Stimulated activated CD8-positive, alpha-beta memory T cell treated with anti-CD3 and anti-CD28 coated beads, Interleukin-7, amount 100 ng/mL, for 1 hour (primary cell): ENCODE measurements around the gene SNRNP70.
"Not testable (repeated sequence)": the region's sequence is repeated elsewhere in the genome, so short reads cannot be mapped to it uniquely, and the experiment has no call there.

ENCODE experiments used
- DNase-seq, 2 donors: peaks; one replicate each; pipeline ENCODE4 v3.0.0-alpha.2; 2020; ENCODE audit warnings: low read depth in 2 of 2

Gene SNRNP70

GRCh38 chr19:49145573-49146407, 60.5 kb downstream of the SNRNP70 start:
- DNase-seq = peak; percentile 55 to 70

- DNase-seq = not testable (repeated sequence)
Observed at GRCh38 chr19:49146408-49146770, 61.1 kb downstream of the SNRNP70 start.

GRCh38 chr19:49148044-49148682, 62.9 kb downstream of the SNRNP70 start:
- no peak for DNase-seq

GRCh38 chr19:49148784-49149651, 63.8 kb downstream of the SNRNP70 start:
- DNase-seq = peak in 1 of 2 donors; percentile 61

GRCh38 chr19:49149652-49150105, 64.4 kb downstream of the SNRNP70 start:
- DNase-seq = no peak

GRCh38 chr19:49150106-49150943, 65.1 kb downstream of the SNRNP70 start:
- DNase-seq = peak in 1 of 2 donors; percentile 23

GRCh38 chr19:49150944-49151243, 65.6 kb downstream of the SNRNP70 start:
- no peak for DNase-seq

GRCh38 chr19:49151267-49152118, 66.2 kb downstream of the SNRNP70 start:
- peak in 1 of 2 donors; percentile 13 for DNase-seq

- no peak for DNase-seq
Observed at GRCh38 chr19:49152119-49152550, 66.9 kb downstream of the SNRNP70 start.

GRCh38 chr19:49153167-49153809, 68.0 kb downstream of the SNRNP70 start:
- DNase-seq = no peak

- no peak for DNase-seq
Observed at GRCh38 chr19:49154279-49154678, 69.0 kb downstream of the SNRNP70 start.

GRCh38 chr19:49155005-49155819, 70.0 kb downstream of the SNRNP70 start, which contains the start of gene HRC:
Gene HRC (minus strand): TSS chr19:49155396. CDS start chr19:49155237, 159 bp downstream.
- DNase-seq = no peak

- DNase-seq = no peak
Observed at GRCh38 chr19:49155820-49156346, 70.6 kb downstream of the SNRNP70 start.

GRCh38 chr19:49157445-49158224, 72.4 kb downstream of the SNRNP70 start, which contains the start of gene TRPM4:
Gene TRPM4 (plus strand): TSS chr19:49157792. CDS start chr19:49157867, 75 bp downstream.
- DNase-seq = no peak
